ENCODE measurements around the gene ADCK2.
A peak's percentile ranks its signal among the peaks of the same experiment; 100 is the strongest.
"Not testable (repeated sequence)": the region's sequence is repeated elsewhere in the genome, so short reads cannot be mapped to it uniquely, and the experiment has no call there.

ADCK2 gene

DNA sequence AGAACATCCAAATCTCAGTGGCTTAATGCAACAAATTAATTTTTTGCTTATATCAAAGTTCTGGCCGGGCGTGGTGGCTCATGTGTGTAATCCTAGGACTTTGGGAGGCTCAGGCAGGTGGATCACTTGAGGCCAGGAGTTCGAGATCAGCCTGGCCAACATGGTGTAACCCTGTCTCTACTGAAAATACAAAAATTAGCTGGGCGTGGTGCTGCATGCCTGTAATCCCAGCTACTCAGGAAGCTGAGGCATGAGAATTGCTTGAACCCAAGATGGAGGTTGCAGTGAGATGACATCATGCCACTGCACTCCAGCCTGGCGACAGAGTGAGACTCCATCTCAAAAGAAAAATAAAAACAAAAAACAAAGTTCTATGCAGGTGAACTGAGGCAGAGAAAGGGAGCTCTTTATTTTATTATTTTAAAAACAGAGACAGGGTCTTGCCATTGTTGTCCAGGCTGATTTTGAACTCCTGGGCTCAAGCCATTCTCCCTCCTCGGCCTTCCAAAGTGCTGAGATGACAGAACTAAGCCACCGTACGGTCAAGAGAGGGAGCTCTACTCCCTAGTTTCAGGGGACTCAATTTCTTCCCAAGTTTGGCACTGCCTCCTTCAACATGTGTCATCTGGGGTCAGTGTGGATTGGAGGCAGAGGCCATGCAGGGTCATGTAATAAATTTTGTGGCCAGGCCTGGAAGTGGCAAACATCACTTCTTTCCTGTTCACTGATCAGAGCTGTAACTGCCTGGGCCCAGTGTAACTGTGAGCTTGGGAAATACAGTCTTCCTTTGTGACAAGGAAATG is 2.4 kb downstream of the ADCK2 start:
- DNase-seq, result peak; percentile 7

DNA sequence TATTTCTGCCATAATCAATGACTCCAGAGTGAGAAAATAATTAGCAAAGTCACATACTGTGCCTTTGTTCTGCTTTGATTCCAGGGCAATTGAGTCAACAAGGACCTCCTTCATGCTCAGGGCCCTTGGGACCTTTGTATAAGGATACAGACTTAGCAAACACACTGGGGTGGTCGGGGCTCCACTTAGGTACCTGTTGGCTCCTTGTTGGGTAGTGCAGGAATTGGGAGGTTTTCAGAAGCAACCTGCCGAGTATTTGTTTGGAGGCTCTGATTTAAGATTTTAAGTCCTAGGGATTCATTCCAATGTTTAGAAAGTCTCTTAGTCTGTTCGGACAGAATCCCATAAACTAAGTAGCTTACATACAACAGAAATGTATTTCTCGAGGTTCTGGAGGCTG is 3.0 kb downstream of the ADCK2 start:
- DNase-seq, result no peak

GRCh38 chr7:140676306-140676705 is 3.6 kb downstream of the ADCK2 start:
- DNase-seq, result peak; percentile 33

DNA sequence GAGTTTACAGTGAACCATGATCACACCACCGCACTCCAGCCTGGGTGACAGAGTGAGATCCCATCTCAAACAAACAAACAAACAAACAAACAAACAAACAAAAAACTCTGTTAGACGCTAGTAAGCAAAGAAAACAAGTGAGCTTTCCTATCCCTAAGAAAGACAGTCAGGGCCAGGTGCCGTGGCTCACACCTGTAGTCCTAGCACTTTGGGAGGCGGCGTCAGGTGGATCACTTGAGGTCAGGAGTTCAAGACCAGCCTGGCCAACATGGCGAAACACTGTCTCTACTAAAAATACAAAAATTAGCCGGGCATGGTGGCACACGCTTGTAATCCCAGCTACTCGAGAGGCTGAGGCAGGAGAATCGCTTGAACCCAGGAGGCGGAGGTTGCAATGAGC is 4.2 kb downstream of the ADCK2 start:
- DNase-seq, result not testable (repeated sequence)

DNA sequence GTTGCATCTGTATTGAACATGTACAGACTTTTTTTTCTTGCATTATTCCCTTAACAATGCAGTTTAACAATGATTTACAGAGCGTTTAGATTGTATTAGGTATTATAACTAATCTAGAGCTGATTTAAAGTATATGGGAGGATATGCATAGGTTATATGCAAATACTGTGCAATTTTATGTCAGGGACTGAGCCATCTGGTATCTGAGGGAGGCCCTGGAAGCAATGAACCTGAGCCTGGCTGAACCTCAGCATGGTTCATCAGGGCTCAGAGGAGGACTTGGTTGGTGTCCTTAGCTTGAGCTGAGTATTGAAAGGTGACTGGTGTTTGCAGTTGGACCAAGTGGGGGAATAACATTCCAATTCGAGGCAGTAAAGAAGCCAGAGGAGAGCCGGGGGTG is 4.8 kb downstream of the ADCK2 start:
- no peak for DNase-seq

GRCh38 chr7:140678081-140678815 is 5.5 kb downstream of the ADCK2 start:
- DNase-seq, result no peak

DNA sequence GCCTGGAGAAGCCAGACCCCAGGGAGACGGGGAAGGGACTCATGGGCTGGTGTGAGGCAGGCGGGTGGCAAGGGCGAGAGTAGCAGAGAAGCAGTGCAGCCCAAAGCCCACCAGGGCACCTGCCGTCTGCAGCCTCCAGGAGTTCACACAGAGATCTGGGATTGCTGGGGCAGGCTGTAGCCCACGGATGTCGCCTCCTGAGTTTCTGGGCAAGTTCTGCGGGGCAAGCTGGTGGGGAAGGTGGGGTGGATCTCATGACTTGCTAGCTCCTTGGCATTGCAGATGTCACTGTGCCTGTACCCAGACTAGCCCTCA is 6.0 kb downstream of the ADCK2 start:
- no peak for DNase-seq

DNA sequence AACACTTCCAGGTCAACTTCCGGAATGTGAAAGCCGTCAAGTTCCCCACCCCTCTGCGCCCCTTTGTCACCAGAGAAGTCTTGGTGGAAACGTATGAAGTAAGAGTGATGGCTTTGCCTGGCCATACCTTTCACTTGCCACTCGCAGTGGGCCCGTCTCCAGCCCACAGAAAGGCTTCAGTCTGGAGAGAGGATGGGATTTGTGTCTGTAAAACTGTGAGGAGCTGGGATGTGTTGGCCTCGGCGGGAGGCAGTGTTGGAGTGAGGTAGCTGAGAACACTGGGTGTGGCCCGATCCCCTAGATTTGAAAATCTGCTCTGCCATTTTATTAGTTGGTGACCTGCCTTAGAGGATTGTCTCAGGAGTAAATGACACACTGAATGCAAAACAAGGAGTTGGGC is 6.4 kb downstream of the ADCK2 start:
- DNase-seq, result no peak

GRCh38 chr7:140680886-140681285 is 8.1 kb downstream of the ADCK2 start:
- no peak for DNase-seq

GRCh38 chr7:140681766-140682165 is 9.0 kb downstream of the ADCK2 start:
- no peak for DNase-seq

DNA sequence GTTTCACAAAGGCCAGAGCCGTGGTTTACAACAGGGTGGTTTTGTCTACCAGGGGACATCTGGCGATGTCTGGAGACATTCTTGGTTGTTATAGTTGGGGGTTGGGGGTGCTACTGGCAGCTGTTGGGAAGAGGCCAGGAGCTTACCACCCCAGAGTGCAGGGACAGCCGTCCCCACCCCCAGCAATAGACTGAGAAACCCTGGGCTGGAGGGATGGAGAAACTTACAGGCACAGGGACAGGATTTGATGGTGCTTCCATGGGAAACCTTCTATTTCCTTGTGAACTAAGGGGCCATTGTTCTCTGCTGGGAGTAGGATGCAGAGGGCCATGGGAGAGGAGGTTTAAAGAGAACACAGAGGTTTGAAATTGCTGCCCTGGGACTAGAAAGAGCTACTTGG is 10.9 kb downstream of the ADCK2 start:
- no peak for DNase-seq

DNA sequence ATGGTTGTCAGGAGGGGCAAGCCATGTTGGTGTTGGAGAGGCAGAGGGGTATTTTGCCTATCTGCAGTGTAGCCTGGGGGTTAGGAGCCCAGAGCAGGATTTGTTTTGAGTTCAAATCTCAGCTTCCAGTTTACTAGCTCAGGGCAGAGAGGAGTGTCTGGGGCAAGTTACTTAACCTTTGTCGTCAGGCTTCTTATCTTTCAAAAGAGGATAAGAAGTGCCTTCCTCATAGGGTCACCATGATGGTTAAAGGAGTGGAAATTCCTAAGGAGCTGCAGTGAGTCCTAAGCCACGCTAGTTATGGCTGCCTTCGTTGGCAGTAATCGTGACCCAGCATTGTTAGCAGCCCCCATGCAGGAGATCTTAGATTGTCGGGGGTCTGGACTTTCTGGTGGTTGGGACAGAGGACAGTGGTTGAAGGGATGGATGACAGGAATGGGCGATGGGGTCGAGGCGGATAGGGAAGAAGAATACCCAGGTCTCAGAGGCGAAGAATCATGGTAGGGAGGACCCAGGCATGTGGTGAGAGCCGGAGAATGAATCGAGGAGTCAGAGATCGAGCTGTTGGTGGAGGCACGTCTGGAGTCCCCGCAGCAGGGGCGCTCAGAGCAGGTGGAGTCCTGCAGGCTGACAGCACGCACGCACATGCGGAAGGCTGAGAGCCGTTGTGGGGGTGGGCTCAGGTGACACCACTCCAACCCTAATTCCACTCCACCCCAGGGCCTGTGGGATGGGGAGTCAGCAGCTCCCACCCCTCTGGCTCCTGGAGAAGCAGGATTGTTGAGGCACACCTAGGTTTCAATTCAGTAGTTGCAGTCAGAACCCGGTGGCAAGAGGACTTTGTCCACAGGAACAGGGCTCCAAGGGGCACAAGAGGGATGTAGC is 11.6 kb downstream of the ADCK2 start:
- no peak for DNase-seq

DNA sequence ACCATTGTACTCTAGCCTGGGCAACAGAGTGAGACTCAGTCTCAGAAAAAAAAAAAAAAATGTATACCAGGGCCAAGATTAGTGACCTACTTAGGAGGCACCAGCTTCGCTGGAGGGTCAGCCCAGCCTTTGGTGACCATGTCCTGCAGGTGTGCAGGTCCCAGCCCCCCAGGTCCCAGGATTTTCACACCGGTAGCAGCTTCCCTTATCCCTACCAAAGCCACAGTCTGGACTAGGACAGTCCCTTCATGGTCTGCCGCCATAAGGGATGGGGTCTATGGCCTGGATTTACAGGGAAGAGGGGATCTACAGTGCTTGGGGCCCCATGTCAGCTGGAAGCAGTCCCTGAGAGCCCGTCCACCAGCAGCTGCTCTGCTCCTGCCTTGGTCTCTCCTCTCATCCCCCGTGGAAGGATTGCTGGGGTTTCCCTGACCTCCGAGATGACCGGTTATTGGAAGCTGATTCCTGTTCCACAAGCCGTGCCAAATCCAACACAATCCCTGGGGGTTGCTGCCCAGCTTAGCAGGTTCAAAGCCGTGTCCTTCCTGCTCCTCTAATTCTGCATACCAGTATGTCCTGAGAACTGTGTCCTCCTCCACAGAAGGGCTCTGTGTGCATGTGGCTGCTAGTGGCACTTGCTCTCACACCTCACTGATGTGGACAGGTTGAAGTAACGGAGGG is 12.8 kb downstream of the ADCK2 start:
- DNase-seq, result no peak

GRCh38 chr7:140686921-140687320 is 14.2 kb downstream of the ADCK2 start:
- no peak for DNase-seq

DNA sequence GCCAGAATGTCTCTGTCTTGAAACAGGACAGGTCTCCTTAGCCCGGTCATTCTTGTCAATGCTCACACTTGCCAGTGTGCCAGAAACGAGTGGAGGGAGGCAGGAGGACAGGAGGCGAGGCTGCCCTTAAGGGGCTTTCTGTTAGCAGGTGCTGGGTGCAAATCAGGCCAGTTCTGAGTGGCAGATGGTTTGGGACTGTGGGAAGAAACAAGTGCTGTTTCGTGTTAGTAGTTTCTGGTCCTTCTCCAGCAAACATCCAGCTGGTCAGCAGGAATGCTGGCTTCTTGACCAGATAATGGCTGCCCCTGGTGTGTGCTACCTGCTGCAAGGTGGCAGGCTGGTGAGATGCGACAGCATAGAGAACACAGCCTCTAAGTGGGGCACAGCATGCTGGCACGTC is 15.6 kb downstream of the ADCK2 start:
- DNase-seq, result no peak

- no peak for DNase-seq
These were observed 16.7 kb downstream of the ADCK2 start for GRCh38 chr7:140689199-140690152.

GRCh38 chr7:140691376-140692045 is 18.8 kb downstream of the ADCK2 start:
- no peak for DNase-seq

- not testable (repeated sequence) for DNase-seq
These were observed 21.1 kb downstream of the ADCK2 start for GRCh38 chr7:140693849-140694248.

GRCh38 chr7:140694592-140694991 is 21.8 kb downstream of the ADCK2 start:
- no peak for DNase-seq

GRCh38 chr7:140695381-140695780 is 22.6 kb downstream of the ADCK2 start:
- no peak for DNase-seq

DNA sequence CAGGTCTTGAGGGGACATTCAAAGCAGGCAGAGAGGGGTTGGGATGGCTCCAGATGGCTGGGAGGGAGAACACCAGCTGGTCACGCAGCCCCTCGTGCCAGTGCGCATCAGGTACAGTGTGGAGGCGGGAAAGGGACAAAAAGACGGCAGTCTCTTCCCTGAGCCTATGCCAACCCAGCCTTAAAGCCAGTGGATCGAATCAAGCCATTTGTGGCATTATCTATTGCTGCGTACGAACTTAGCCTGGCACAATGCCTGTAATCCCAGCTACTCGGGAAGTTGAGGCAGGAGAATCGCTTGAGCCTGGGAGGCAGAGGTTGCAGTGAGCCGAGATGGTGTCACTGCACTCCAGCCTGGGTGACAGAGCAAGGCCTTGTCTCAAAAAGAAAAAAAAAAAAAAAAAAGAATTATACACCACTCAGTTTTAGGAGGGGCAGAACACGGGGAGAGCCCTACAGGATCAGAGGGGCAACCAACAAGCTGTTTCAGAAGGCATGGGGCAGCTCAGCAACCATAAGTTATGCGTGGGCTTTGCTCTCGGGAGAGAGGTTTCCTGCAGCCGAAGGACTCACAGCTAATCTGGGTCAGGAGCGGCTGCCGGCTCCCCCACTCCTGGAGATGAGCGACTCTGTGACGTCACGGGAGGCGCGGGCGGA is 23.4 kb downstream of the ADCK2 start:
- DNase-seq, result peak; percentile 89
